Cardiac muscle cell (in vitro differentiated cells and primary cell): ENCODE data around the gene RHOD. TPM values are rescaled to one million over a fixed set of nuclear protein-coding genes. Genes with fewer than 3 reads are reported as not detected.

Experiments used
- DNase-seq, 2 donors: peaks; one replicate each; pipeline versions ENCODE4 v3.0.0 to v3.0.0-alpha.2; 2010 to 2017; ENCODE audit warnings: low read depth in 1 of 2, low spot score in 1 of 2
- H3K27ac ChIP-seq: fragments of 200-600 bp; sonication (generic); 2 replicates; pipeline ENCODE4 v1.5.1; 2016
- H3K27me3 ChIP-seq: fragments of 200-600 bp; sonication (generic); 2 replicates; pipeline ENCODE4 v1.6.0; 2016; ENCODE audit warnings: control low read depth
- H3K36me3 ChIP-seq: fragments of 200-600 bp; sonication (generic); 2 replicates; pipeline ENCODE4 v1.5.1; 2016; ENCODE audit warnings: control low read depth
- H3K4me1 ChIP-seq: fragments of 200-600 bp; sonication (generic); 2 replicates; pipeline ENCODE4 v1.8.1; 2017; ENCODE audit warnings: low read depth, mild to moderate bottlenecking, mixed run types
- H3K4me3 ChIP-seq: fragments of 200-600 bp; sonication (generic); 2 replicates; pipeline ENCODE4 v1.5.1; 2016; ENCODE audit warnings: mild to moderate bottlenecking
- H3K9me3 ChIP-seq: fragments of 200-600 bp; sonication (generic); 2 replicates; pipeline ENCODE4 v1.5.1; 2017; ENCODE audit warnings: low read depth, mild to moderate bottlenecking, control low read depth
- polyA plus RNA-seq: library from polyadenylated mRNA; unstranded; fragments of >200 nt; fragmentation: Nextera tagmentation; extraction: Ambion mirVana; gene quantifications from 2 replicates; pipeline ENCODE4 v1.2.1, GENCODE V29; 2016
- total RNA-seq: library from RNA; depleted of rRNA; stranded (reverse); fragments of >200 nt; gene quantifications from 2 replicates; pipeline ENCODE4 v1.2.3, GENCODE V29; 2016
- TF ChIP-seq, protein P1 (sequence below): IDR thresholded peaks from 2 replicates; pipeline ENCODE4 v1.5.1; 2012; ENCODE audit warnings: low read depth, mild to moderate bottlenecking, low read length

Gene RHOD
- total and polyA plus RNA-seq, 2 experiments from 2014 or later: 44.2 to 48.5 TPM

DNA sequence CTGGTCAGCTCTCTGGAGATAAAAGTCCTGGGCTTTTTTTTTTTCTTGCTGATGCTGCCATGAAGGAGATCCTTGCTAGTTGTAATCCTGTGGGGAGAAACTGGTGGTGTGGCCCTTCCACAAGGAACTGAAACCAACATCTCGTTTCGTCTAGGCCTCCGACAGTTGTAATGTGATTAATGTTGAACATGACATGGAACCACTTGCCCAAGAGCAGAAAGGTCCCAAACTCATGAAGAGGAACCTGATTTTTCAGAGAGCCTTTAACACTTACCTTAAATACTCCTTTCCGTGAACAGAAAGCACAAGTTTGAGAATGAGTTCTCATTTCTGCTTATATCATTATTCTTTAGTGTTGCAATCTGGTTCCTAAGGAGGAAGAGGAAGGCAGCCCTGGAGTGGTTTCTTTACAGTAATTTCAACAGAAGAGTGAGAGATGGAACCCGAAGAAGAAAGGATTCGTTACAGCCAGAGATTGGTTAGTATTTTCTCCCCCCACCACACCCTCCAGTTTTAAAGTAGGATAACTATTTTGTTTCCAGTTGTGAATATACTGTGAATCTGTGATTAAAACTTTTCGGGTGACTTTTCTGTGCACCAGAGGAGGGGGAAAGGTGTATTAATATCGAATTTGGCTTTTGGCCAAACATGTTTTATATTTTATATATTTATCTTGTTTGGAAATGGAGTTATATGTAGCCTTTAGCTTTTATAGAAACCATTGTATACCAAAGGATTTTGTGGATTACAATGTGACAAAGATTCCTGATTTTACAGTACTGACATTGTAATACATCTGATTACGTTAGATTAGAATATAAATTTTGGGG lies 64.4 kb downstream of the RHOD start:
- H3K9me3 ChIP-seq: no peaks in the 10 kb centered on the region
- peak overlapping the region; percentile 51 for H3K27ac ChIP-seq
- H3K4me3 ChIP-seq: peak overlapping the region; percentile 97
- TF ChIP-seq, protein P1, sequence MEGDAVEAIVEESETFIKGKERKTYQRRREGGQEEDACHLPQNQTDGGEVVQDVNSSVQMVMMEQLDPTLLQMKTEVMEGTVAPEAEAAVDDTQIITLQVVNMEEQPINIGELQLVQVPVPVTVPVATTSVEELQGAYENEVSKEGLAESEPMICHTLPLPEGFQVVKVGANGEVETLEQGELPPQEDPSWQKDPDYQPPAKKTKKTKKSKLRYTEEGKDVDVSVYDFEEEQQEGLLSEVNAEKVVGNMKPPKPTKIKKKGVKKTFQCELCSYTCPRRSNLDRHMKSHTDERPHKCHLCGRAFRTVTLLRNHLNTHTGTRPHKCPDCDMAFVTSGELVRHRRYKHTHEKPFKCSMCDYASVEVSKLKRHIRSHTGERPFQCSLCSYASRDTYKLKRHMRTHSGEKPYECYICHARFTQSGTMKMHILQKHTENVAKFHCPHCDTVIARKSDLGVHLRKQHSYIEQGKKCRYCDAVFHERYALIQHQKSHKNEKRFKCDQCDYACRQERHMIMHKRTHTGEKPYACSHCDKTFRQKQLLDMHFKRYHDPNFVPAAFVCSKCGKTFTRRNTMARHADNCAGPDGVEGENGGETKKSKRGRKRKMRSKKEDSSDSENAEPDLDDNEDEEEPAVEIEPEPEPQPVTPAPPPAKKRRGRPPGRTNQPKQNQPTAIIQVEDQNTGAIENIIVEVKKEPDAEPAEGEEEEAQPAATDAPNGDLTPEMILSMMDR: no peak
- H3K4me1 ChIP-seq: peaks cover 27% of the 10 kb centered on the region
- DNase-seq: peak; percentile 40 to 48
- H3K36me3 ChIP-seq: no peaks in the 10 kb centered on the region
- H3K27me3 ChIP-seq: no peaks in the 10 kb centered on the region

Other genes with a start within 250 kb of the RHOD start
- 19.5 and 24.4 TPM in 2 replicates for gene RCE1, start 213.4 kb upstream of the RHOD start, total RNA-seq
- gene RCE1, start 213.4 kb upstream of the RHOD start, polyA plus RNA-seq: 19.9 and 25.2 TPM in 2 replicates
- 40.6 and 50.4 TPM in 2 replicates for gene LRFN4, start 199.8 kb upstream of the RHOD start, total RNA-seq
- 41.6 and 57.8 TPM in 2 replicates for gene LRFN4, start 199.8 kb upstream of the RHOD start, polyA plus RNA-seq
- gene PC, start 98.5 kb upstream of the RHOD start, total RNA-seq: 20.5 and 21.5 TPM in 2 replicates
- gene PC, start 98.5 kb upstream of the RHOD start, polyA plus RNA-seq: 24.1 and 30.7 TPM in 2 replicates
- not detected in 2 replicates for gene C11orf86, start 81.5 kb upstream of the RHOD start, total RNA-seq
- gene C11orf86, start 81.5 kb upstream of the RHOD start, polyA plus RNA-seq: not detected in 2 replicates
- 0.21 and 0.53 TPM in 2 replicates for gene SYT12, start 33.7 kb upstream of the RHOD start, total RNA-seq
- 0.62 TPM in 1 of 2 replicates, not detected in the other for gene SYT12, start 33.7 kb upstream of the RHOD start, polyA plus RNA-seq
- 28.2 and 37.8 TPM in 2 replicates for gene KDM2A, start 62.4 kb downstream of the RHOD start, total RNA-seq
- 17.6 and 21.0 TPM in 2 replicates for gene KDM2A, start 62.4 kb downstream of the RHOD start, polyA plus RNA-seq
- 49.1 and 72.1 TPM in 2 replicates for gene GRK2, start 209.6 kb downstream of the RHOD start, total RNA-seq
- 62.9 and 85.1 TPM in 2 replicates for gene GRK2, start 209.6 kb downstream of the RHOD start, polyA plus RNA-seq
- gene ANKRD13D, start 232.5 kb downstream of the RHOD start, total RNA-seq: 50.7 and 53.5 TPM in 2 replicates
- 39.4 and 47.6 TPM in 2 replicates for gene ANKRD13D, start 232.5 kb downstream of the RHOD start, polyA plus RNA-seq
- gene SSH3, start 246.7 kb downstream of the RHOD start, total RNA-seq: 18.7 and 39.9 TPM in 2 replicates
- gene SSH3, start 246.7 kb downstream of the RHOD start, polyA plus RNA-seq: 26.7 and 28.0 TPM in 2 replicates